H9 (cell line): ENCODE measurements around the gene BRPF1. TPM values are rescaled to one million over a fixed set of nuclear protein-coding genes. Genes with fewer than 3 reads are reported as not detected.

Experiments used
- DNase-seq: peaks from one replicate; pipeline ENCODE4 v3.0.0-alpha.2; 2017
- H2AFZ ChIP-seq: one replicate; pipeline ENCODE4 v1.6.1; 2013; ENCODE audit warnings: mild to moderate bottlenecking, low read length, control low read depth, moderate library complexity
- H2AK5ac ChIP-seq: 2 replicates; pipeline ENCODE4 v1.6.1; 2013; ENCODE audit warnings: low read length, control low read depth, mixed read lengths; ENCODE audit not compliant: insufficient read length
- H2BK120ac ChIP-seq: one replicate; pipeline ENCODE4 v1.6.1; 2013; ENCODE audit warnings: low read depth, mild to moderate bottlenecking, low read length, control low read depth, inconsistent platforms; ENCODE audit not compliant: poor library complexity, severe bottlenecking
- H2BK12ac ChIP-seq: 2 replicates; pipeline ENCODE4 v1.6.1; 2013; ENCODE audit warnings: low read length, control low read depth, mixed read lengths, low read depth; ENCODE audit not compliant: insufficient read length
- H2BK15ac ChIP-seq: 2 replicates; pipeline ENCODE4 v1.6.1; 2013; ENCODE audit warnings: low read depth, low read length, control low read depth
- H2BK20ac ChIP-seq: one replicate; pipeline ENCODE4 v1.6.1; 2013; ENCODE audit warnings: low read depth, mild to moderate bottlenecking, low read length, control low read depth, inconsistent platforms; ENCODE audit not compliant: poor library complexity, severe bottlenecking
- H2BK5ac ChIP-seq: 2 replicates; pipeline ENCODE4 v1.6.1; 2013; ENCODE audit warnings: low read length, control low read depth, mixed read lengths; ENCODE audit not compliant: insufficient read length
- H3K14ac ChIP-seq: 2 replicates; pipeline ENCODE4 v1.6.1; 2013; ENCODE audit warnings: low read length, control low read depth; ENCODE audit not compliant: insufficient read depth
- H3K18ac ChIP-seq: 2 replicates; pipeline ENCODE4 v1.6.1; 2013; ENCODE audit warnings: low read depth, mild to moderate bottlenecking, mixed read lengths, low read length, control low read depth; ENCODE audit not compliant: insufficient read length
- H3K23ac ChIP-seq: 2 replicates; pipeline ENCODE4 v1.6.1; 2013; ENCODE audit warnings: low read length, control low read depth, mixed read lengths, low read depth; ENCODE audit not compliant: insufficient read length
- H3K23me2 ChIP-seq: 2 replicates; pipeline ENCODE4 v1.6.1; 2013; ENCODE audit warnings: low read depth, mild to moderate bottlenecking, mixed read lengths, low read length, control low read depth; ENCODE audit not compliant: insufficient read length, poor library complexity, severe bottlenecking
- H3K27ac ChIP-seq: 2 replicates; pipeline ENCODE4 v1.5.1; 2013; ENCODE audit warnings: low read length, control low read depth, mixed read lengths, low read depth; ENCODE audit not compliant: insufficient read length
- H3K27me3 ChIP-seq: 2 replicates; pipeline ENCODE4 v1.6.1; 2013; ENCODE audit warnings: low read length, control low read depth, inconsistent platforms; ENCODE audit not compliant: insufficient read depth
- H3K4ac ChIP-seq: 2 replicates; pipeline ENCODE4 v1.6.1; 2013; ENCODE audit warnings: low read depth, mild to moderate bottlenecking, control low read depth, inconsistent platforms, low read length, moderate library complexity
- H3K4me1 ChIP-seq: 2 replicates; pipeline ENCODE4 v1.6.1; 2013; ENCODE audit warnings: low read length, control low read depth, inconsistent platforms; ENCODE audit not compliant: insufficient read depth
- H3K4me2 ChIP-seq: 2 replicates; pipeline ENCODE4 v1.6.1; 2013; ENCODE audit warnings: low read length, control low read depth, mixed read lengths; ENCODE audit not compliant: insufficient read length, insufficient read depth
- H3K56ac ChIP-seq: 2 replicates; pipeline ENCODE4 v1.6.1; 2013; ENCODE audit warnings: low read depth, mild to moderate bottlenecking, mixed read lengths, low read length, control low read depth; ENCODE audit not compliant: insufficient read length
- H3K79me1 ChIP-seq: 2 replicates; pipeline ENCODE4 v1.6.1; 2013; ENCODE audit warnings: low read depth, mild to moderate bottlenecking, moderate library complexity, low read length, control low read depth, inconsistent platforms; ENCODE audit not compliant: insufficient read depth, poor library complexity, severe bottlenecking
- H3K79me2 ChIP-seq: 2 replicates; pipeline ENCODE4 v1.6.1; 2013; ENCODE audit warnings: low read length, control low read depth, inconsistent platforms; ENCODE audit not compliant: insufficient read depth
- H3K9ac ChIP-seq: 2 replicates; pipeline ENCODE4 v1.6.1; 2013; ENCODE audit warnings: low read length, control low read depth, mixed read lengths; ENCODE audit not compliant: insufficient read length; ENCODE audit errors: extremely low read depth
- H3K9me3 ChIP-seq: one replicate; pipeline ENCODE4 v1.6.1; 2013; ENCODE audit warnings: low read depth, low read length, inconsistent platforms; ENCODE audit not compliant: control insufficient read depth
- H3T11ph ChIP-seq: one replicate; pipeline ENCODE4 v1.6.1; 2013; ENCODE audit warnings: mild to moderate bottlenecking, low read length, control low read depth, inconsistent platforms
- H4K20me1 ChIP-seq: one replicate; pipeline ENCODE4 v1.6.1; 2013; ENCODE audit not compliant: control insufficient read depth, insufficient read length, insufficient read depth
- H4K5ac ChIP-seq: 2 replicates; pipeline ENCODE4 v1.6.1; 2013; ENCODE audit warnings: low read depth, mild to moderate bottlenecking, mixed read lengths, low read length, control low read depth; ENCODE audit not compliant: insufficient read length
- H4K8ac ChIP-seq: replicated peaks from 2 replicates; pipeline ENCODE4 v1.6.1; 2013; ENCODE audit warnings: low read length, control low read depth, mixed read lengths, low read depth; ENCODE audit not compliant: insufficient read length
- H4K91ac ChIP-seq: 2 replicates; pipeline ENCODE4 v1.6.1; 2013; ENCODE audit warnings: low read depth, mild to moderate bottlenecking, moderate library complexity, mixed read lengths, low read length, control low read depth; ENCODE audit not compliant: insufficient read length
- H3K27ac Mint-ChIP-seq, 3 experiments: 2 replicates in 2 of 3; 3 replicates in 1 of 3; pipeline ENCODE4 v1.8.0; 2020 to 2021; ENCODE audit warnings: mixed read lengths in 3 of 3, mild to moderate bottlenecking in 1 of 3, moderate library complexity in 1 of 3
- H3K27me3 Mint-ChIP-seq: 2 replicates; pipeline ENCODE4 v1.8.0; 2021; ENCODE audit warnings: low read depth, mild to moderate bottlenecking, moderate library complexity, mixed read lengths
- H3K36me3 Mint-ChIP-seq, 3 experiments: 2 replicates in 2 of 3; 3 replicates in 1 of 3; pipeline ENCODE4 v1.8.0; 2020 to 2021; ENCODE audit warnings: low read depth in 3 of 3, mixed read lengths in 3 of 3; ENCODE audit not compliant: insufficient read depth in 1 of 3
- H3K4me1 Mint-ChIP-seq, 2 experiments: 2 replicates each; pipeline ENCODE4 v1.8.0; 2020; ENCODE audit warnings: mixed read lengths in 2 of 2
- H3K4me3 Mint-ChIP-seq, 2 experiments: 2 replicates in 1 of 2; 3 replicates in 1 of 2; pipeline ENCODE4 v1.8.0; 2020 to 2021; ENCODE audit warnings: mild to moderate bottlenecking in 2 of 2, mixed read lengths in 2 of 2, moderate library complexity in 1 of 2
- H3K9me3 Mint-ChIP-seq, 2 experiments: 2 replicates in 1 of 2; 3 replicates in 1 of 2; pipeline ENCODE4 v1.8.0; 2020; ENCODE audit warnings: mild to moderate bottlenecking in 2 of 2, mixed read lengths in 2 of 2, moderate library complexity in 1 of 2
- WGBS: extraction: QIAGEN DNeasy Blood & Tissue Kit; methylation state at CpG from one replicate; pipeline ENCODE4 v1.1.7; 2013; ENCODE audit warnings: missing lambda C conversion rate, low lambda C conversion rate, mixed read lengths; ENCODE audit not compliant: insufficient read length; ENCODE audit errors: extremely low coverage; 5-methylcytosine and 5-hydroxymethylcytosine counted together
- total RNA-seq: library from RNA; stranded (reverse); gene quantifications from 2 replicates; pipeline ENCODE4 v1.2.1, GENCODE V29; 2021
- TF ChIP-seq, protein P1 (sequence below): fragments of 200-600 bp; sonication (generic); conservative IDR thresholded peaks from 3 replicates; pipeline ENCODE4 v1.8.0; 2021; ENCODE audit warnings: antibody characterized with exemption, mild to moderate bottlenecking

The BRPF1 gene
- total RNA-seq, 1 experiment from 2014 or later: 38.6 TPM

DNA sequence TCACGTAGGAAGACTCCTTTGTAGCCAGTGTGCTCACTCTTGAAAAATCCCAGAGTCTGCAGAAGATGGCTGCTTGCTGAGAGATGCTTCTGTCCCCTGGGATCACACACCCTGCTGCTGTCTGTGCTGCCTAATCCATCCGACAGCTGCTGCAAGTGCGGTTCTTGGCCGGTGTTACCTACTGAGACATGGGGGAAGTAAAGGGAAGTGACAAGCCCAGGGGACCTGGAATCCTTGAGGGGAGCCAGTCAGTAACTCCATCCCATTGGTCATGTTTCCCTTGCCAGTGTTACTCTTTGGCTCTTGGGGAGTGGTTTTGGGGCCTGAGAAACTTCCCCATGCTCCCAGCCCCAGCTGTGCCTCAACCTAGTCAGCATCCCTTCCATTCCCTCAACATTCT is 36.2 kb upstream of the BRPF1 start:
- Mint-ChIP-seq H3K36me3 (peaks cover under 1 to 23% (median 3%) of the 10 kb centered on the region in 3 experiments; a peak in 6 of 7 replicates), H3K4me3 (no peak overlapping the region), H3K4me1 (no peaks in the 10 kb centered on the region; a peak in 1 of 4 replicates), H3K27me3 (no peaks in the 10 kb centered on the region; the same call in 1 of the 2 replicates), H3K9me3 (no peaks in the 10 kb centered on the region), H3K27ac (peak overlapping the region in 1 of 3 experiments; percentile 57; a peak in 1 of 7 replicates)
- Histone ChIP-seq H3K18ac (no peak overlapping the region), H3K14ac (no peak overlapping the region), H4K8ac (no peak overlapping the region), H3K4me2 (no peak overlapping the region), H3K27ac (no peak overlapping the region), H4K5ac (no peak overlapping the region), H3T11ph (no peak overlapping the region), H3K23me2 (no peaks in the 10 kb centered on the region), H2BK12ac (no peak overlapping the region), H4K20me1 (no peaks in the 10 kb centered on the region), H3K4me1 (no peaks in the 10 kb centered on the region), H2BK20ac (no peak overlapping the region), H3K23ac (no peak overlapping the region), H4K91ac (no peak overlapping the region), H2BK15ac (no peak overlapping the region), H2BK120ac (no peak overlapping the region), H3K27me3 (no peaks in the 10 kb centered on the region), H2BK5ac (no peak overlapping the region), H2AK5ac (no peak overlapping the region), H3K4ac (no peak overlapping the region), H3K79me2 (no peaks in the 10 kb centered on the region), H2AFZ (no peak overlapping the region), H3K9ac (no peak overlapping the region), H3K79me1 (no peaks in the 10 kb centered on the region), H3K56ac (no peak overlapping the region), H3K9me3 (no peaks in the 10 kb centered on the region)
- no peak for DNase-seq
- TF ChIP-seq, protein P1, sequence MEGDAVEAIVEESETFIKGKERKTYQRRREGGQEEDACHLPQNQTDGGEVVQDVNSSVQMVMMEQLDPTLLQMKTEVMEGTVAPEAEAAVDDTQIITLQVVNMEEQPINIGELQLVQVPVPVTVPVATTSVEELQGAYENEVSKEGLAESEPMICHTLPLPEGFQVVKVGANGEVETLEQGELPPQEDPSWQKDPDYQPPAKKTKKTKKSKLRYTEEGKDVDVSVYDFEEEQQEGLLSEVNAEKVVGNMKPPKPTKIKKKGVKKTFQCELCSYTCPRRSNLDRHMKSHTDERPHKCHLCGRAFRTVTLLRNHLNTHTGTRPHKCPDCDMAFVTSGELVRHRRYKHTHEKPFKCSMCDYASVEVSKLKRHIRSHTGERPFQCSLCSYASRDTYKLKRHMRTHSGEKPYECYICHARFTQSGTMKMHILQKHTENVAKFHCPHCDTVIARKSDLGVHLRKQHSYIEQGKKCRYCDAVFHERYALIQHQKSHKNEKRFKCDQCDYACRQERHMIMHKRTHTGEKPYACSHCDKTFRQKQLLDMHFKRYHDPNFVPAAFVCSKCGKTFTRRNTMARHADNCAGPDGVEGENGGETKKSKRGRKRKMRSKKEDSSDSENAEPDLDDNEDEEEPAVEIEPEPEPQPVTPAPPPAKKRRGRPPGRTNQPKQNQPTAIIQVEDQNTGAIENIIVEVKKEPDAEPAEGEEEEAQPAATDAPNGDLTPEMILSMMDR: no peak
- no CpG with 5 or more reads among the region's 4 CpGs for WGBS
